Activated naive CD8-positive, alpha-beta T cell treated with anti-CD3 and anti-CD28 coated beads, Interleukin-2, amount 50 U/mL, for 24 hours (primary cell): ENCODE measurements around the gene LUZP2.

ENCODE experiments used
- ATAC-seq: fragments of 150-1000 bp; cut with Tn5 transposase; one replicate; pipeline ENCODE4 v1.10.0; 2021
- DNase-seq: peaks from one replicate; pipeline ENCODE4 v3.0.0; 2021
- H3K27ac Mint-ChIP-seq: one replicate; pipeline ENCODE4 v1.8.0; 2021; ENCODE audit warnings: mild to moderate bottlenecking, mixed read lengths
- H3K27me3 Mint-ChIP-seq: one replicate; pipeline ENCODE4 v1.8.0; 2021; ENCODE audit warnings: mixed read lengths
- H3K36me3 Mint-ChIP-seq: one replicate; pipeline ENCODE4 v1.8.0; 2021; ENCODE audit warnings: low read depth, mixed read lengths
- H3K4me1 Mint-ChIP-seq: one replicate; pipeline ENCODE4 v1.8.0; 2021; ENCODE audit warnings: mixed read lengths
- H3K4me3 Mint-ChIP-seq: one replicate; pipeline ENCODE4 v1.8.0; 2021; ENCODE audit warnings: mild to moderate bottlenecking, moderate library complexity, mixed read lengths
- H3K9me3 Mint-ChIP-seq: one replicate; pipeline ENCODE4 v1.8.0; 2021; ENCODE audit warnings: mixed read lengths

LUZP2 gene

DNA sequence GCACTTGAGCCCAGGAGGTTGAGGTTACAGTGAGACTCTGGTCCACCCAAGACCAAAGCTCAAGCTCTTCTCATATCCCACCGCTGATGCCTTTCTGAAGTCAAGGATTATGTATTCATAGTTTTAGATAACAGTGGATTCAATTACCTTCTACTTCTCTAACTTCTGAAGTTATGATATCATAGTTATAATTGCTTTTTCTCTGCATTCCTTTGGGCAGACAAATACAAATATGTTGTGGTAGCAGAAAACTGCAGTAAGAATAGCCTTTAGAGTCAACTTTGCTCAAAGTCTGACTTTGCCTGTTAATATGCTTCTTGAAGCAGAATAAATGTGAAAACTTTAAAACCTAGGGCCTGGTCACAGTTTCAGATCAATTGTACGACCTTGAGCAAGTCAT lies 94.4 kb downstream of the LUZP2 start:
- H3K27me3 Mint-ChIP-seq, result no peaks in the 10 kb centered on the region
- ATAC-seq, result no peak
- H3K36me3 Mint-ChIP-seq, result no peaks in the 10 kb centered on the region
- no peak for DNase-seq
- no peaks in the 10 kb centered on the region for H3K4me1 Mint-ChIP-seq
- no peak overlapping the region for H3K27ac Mint-ChIP-seq
- H3K9me3 Mint-ChIP-seq, result no peaks in the 10 kb centered on the region
- H3K4me3 Mint-ChIP-seq, result no peak overlapping the region

DNA sequence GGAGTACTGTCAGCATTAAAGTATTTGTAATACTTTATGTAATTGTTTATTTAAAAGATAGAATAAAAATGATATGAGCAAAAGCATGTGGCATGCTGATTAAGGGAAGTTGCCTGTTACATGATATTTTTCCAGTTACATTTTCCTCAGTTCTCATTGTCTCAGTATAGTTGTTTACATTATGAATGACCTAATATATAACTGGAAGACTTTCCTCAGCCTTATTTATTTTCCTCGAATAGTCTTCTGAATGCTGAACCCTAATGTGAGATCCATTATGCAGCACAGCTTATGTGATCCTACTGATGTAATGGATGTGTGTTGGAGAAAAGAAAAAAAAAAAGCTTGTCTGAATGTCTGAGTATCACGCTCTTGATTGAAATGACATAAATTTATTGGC lies 95.5 kb downstream of the LUZP2 start:
- H3K36me3 Mint-ChIP-seq, result no peaks in the 10 kb centered on the region
- no peak overlapping the region for H3K27ac Mint-ChIP-seq
- H3K4me1 Mint-ChIP-seq, result no peaks in the 10 kb centered on the region
- H3K9me3 Mint-ChIP-seq, result no peaks in the 10 kb centered on the region
- DNase-seq, result no peak
- H3K4me3 Mint-ChIP-seq, result no peak overlapping the region
- ATAC-seq, result no peak
- H3K27me3 Mint-ChIP-seq, result no peaks in the 10 kb centered on the region

DNA sequence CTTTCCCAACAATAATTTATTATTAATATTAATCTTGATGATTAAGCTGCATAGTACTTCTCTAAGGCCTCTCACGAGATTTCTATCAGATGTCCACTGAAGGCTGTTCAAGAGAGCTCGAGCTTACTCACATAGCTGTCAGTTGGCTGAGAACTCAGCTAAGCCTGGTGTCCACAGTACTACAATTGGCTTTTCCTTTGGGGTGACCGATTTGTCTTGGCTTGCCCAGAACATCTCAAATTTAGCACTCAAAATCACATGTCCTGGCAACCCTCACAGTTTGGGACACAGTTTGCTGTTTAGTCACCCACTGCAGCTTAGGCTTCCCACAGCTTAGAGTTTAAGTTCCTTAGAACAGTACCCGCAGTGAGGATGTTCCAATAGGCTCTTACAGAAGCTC lies 96.5 kb downstream of the LUZP2 start:
- H3K36me3 Mint-ChIP-seq, result no peaks in the 10 kb centered on the region
- H3K4me1 Mint-ChIP-seq, result no peaks in the 10 kb centered on the region
- no peak for DNase-seq
- no peaks in the 10 kb centered on the region for H3K9me3 Mint-ChIP-seq
- H3K27ac Mint-ChIP-seq, result no peak overlapping the region
- ATAC-seq, result no peak
- no peak overlapping the region for H3K4me3 Mint-ChIP-seq
- no peaks in the 10 kb centered on the region for H3K27me3 Mint-ChIP-seq

DNA sequence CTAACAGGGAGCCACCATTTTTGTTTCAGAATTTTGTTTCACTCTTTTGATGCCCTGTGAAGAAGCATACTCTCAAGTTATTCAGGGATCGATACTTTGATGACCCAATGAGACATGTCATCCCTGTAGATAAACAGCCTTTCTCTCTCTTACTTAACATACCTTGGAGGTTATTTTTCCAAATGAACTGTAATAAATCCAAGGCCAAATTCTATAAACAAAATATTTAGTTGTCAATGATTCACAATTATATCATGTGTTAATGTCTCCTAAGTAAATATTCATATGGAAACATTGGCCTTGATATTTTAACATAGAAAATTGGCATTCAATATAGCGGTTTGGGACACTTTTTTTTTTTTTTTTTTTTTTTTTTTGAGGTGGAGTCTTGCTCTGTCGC lies 97.5 kb downstream of the LUZP2 start:
- Mint-ChIP-seq H3K4me3 (no peak overlapping the region), H3K9me3 (no peaks in the 10 kb centered on the region), H3K4me1 (no peaks in the 10 kb centered on the region), H3K27ac (no peak overlapping the region), H3K36me3 (no peaks in the 10 kb centered on the region), H3K27me3 (no peaks in the 10 kb centered on the region)
- ATAC-seq, result no peak
- DNase-seq, result no peak

- H3K4me1 Mint-ChIP-seq, result no peaks in the 10 kb centered on the region
- no peak overlapping the region for H3K4me3 Mint-ChIP-seq
- DNase-seq, result no peak
- no peaks in the 10 kb centered on the region for H3K27me3 Mint-ChIP-seq
- no peaks in the 10 kb centered on the region for H3K36me3 Mint-ChIP-seq
- no peak for ATAC-seq
- no peaks in the 10 kb centered on the region for H3K9me3 Mint-ChIP-seq
- no peak overlapping the region for H3K27ac Mint-ChIP-seq
Observed at GRCh38 chr11:24598641-24599040, 101.8 kb downstream of the LUZP2 start.

GRCh38 chr11:24609192-24610119 lies 112.6 kb downstream of the LUZP2 start:
- Mint-ChIP-seq H3K36me3 (no peaks in the 10 kb centered on the region), H3K27ac (no peak overlapping the region), H3K27me3 (no peaks in the 10 kb centered on the region), H3K9me3 (peaks cover 12% of the 10 kb centered on the region), H3K4me1 (no peaks in the 10 kb centered on the region), H3K4me3 (no peak overlapping the region)
- DNase-seq, result no peak
- ATAC-seq, result no peak

GRCh38 chr11:24615451-24616160 lies 118.8 kb downstream of the LUZP2 start:
- no peaks in the 10 kb centered on the region for H3K36me3 Mint-ChIP-seq
- no peak for DNase-seq
- no peak for ATAC-seq
- H3K27me3 Mint-ChIP-seq, result no peaks in the 10 kb centered on the region
- H3K4me3 Mint-ChIP-seq, result no peak overlapping the region
- peaks cover 15% of the 10 kb centered on the region for H3K9me3 Mint-ChIP-seq
- no peak overlapping the region for H3K27ac Mint-ChIP-seq
- H3K4me1 Mint-ChIP-seq, result no peaks in the 10 kb centered on the region

DNA sequence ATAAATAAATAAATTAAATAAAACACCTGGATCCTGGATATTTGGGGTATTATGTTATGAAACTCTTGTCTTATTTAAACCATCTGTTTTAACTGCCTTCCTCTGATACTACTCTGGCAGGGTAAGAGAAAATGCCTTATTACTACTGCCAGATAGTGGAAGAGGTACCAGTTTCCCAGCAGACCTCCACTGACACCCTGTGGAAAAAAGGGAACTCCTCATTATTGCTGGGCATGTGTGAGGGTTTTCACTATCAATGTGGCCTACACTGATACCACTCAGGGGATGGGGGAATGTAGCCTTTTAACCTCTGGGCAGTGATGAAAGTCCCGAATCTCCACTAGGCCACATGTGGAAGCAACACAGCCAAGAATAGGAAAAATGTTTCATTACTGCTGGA lies 121.0 kb downstream of the LUZP2 start:
- H3K27ac Mint-ChIP-seq, result no peak overlapping the region
- H3K36me3 Mint-ChIP-seq, result no peaks in the 10 kb centered on the region
- ATAC-seq (no peak), DNase-seq (no peak)
- no peak overlapping the region for H3K4me3 Mint-ChIP-seq
- H3K9me3 Mint-ChIP-seq, result peaks cover 15% of the 10 kb centered on the region
- no peaks in the 10 kb centered on the region for H3K27me3 Mint-ChIP-seq
- H3K4me1 Mint-ChIP-seq, result no peaks in the 10 kb centered on the region

- Mint-ChIP-seq H3K36me3 (no peaks in the 10 kb centered on the region), H3K4me3 (no peak overlapping the region), H3K4me1 (no peaks in the 10 kb centered on the region), H3K9me3 (peaks cover 9% of the 10 kb centered on the region), H3K27ac (no peak overlapping the region), H3K27me3 (no peaks in the 10 kb centered on the region)
- DNase-seq (no peak), ATAC-seq (no peak)
Observed at GRCh38 chr11:24619900-24620299, 123.0 kb downstream of the LUZP2 start.

- H3K36me3 Mint-ChIP-seq, result no peaks in the 10 kb centered on the region
- H3K9me3 Mint-ChIP-seq, result peaks cover 5% of the 10 kb centered on the region
- no peak for ATAC-seq
- DNase-seq, result no peak
- no peaks in the 10 kb centered on the region for H3K4me1 Mint-ChIP-seq
- no peak overlapping the region for H3K27ac Mint-ChIP-seq
- H3K27me3 Mint-ChIP-seq, result no peaks in the 10 kb centered on the region
- H3K4me3 Mint-ChIP-seq, result no peak overlapping the region
Observed at GRCh38 chr11:24622262-24622661, 125.4 kb downstream of the LUZP2 start.

DNA sequence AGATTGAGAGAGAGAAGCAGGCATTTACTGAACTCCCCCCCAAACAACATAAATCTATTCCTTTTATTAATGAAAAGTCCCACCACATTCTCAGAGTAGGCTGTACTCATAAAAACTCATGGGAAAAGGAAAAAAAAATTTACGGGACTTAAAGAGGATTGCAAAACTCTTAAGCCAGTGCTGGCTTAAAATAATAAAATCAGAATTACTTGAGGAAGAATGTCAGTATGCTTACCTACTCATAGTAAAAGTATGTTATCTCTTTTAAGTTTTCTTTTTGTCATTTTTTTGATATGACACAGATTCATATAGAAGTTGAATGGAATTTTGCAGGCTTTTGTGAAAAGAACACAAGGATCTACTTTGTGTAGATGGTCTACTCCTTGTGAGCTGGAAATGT lies 126.3 kb downstream of the LUZP2 start:
- no peak overlapping the region for H3K4me3 Mint-ChIP-seq
- no peak for DNase-seq
- no peaks in the 10 kb centered on the region for H3K36me3 Mint-ChIP-seq
- no peaks in the 10 kb centered on the region for H3K27me3 Mint-ChIP-seq
- no peaks in the 10 kb centered on the region for H3K4me1 Mint-ChIP-seq
- ATAC-seq, result no peak
- peaks cover 3% of the 10 kb centered on the region for H3K9me3 Mint-ChIP-seq
- no peak overlapping the region for H3K27ac Mint-ChIP-seq

- H3K36me3 Mint-ChIP-seq, result no peaks in the 10 kb centered on the region
- no peak for ATAC-seq
Observed at GRCh38 chr11:24624432-24624831, 127.6 kb downstream of the LUZP2 start.

DNA sequence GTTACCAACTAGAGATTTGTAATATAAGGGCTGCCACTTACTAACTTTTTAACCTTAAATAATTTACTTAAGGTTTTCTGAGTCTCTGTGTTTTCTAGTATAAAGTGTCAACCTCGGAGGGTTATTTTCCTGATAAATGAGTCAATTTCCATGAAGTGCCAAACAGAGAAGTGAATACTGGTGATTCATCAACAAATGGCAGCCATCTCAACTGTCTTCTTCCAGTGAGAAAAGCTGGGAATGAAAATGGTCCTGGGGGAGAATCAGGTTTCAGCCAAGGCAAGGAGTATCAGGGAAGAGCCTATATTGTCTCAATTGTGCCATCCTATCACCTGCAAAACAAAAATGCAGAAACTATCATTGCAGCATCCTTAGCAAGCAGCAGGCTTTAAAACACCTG lies 129.1 kb downstream of the LUZP2 start:
- no peaks in the 10 kb centered on the region for H3K36me3 Mint-ChIP-seq
- H3K4me1 Mint-ChIP-seq, result no peaks in the 10 kb centered on the region
- no peaks in the 10 kb centered on the region for H3K27me3 Mint-ChIP-seq
- DNase-seq, result no peak
- no peak overlapping the region for H3K27ac Mint-ChIP-seq
- H3K9me3 Mint-ChIP-seq, result no peaks in the 10 kb centered on the region
- ATAC-seq, result no peak
- no peak overlapping the region for H3K4me3 Mint-ChIP-seq

More at GRCh38 chr11:24624432-24624831, 127.6 kb downstream of the LUZP2 start:
- H3K4me1 Mint-ChIP-seq, result no peaks in the 10 kb centered on the region
- H3K27ac Mint-ChIP-seq, result no peak overlapping the region
- H3K9me3 Mint-ChIP-seq, result no peaks in the 10 kb centered on the region
- no peak for DNase-seq
- no peak overlapping the region for H3K4me3 Mint-ChIP-seq
- no peaks in the 10 kb centered on the region for H3K27me3 Mint-ChIP-seq

GRCh38 chr11:24628224-24628776 lies 131.4 kb downstream of the LUZP2 start:
- no peaks in the 10 kb centered on the region for H3K27me3 Mint-ChIP-seq
- no peaks in the 10 kb centered on the region for H3K4me1 Mint-ChIP-seq
- peaks cover 9% of the 10 kb centered on the region for H3K9me3 Mint-ChIP-seq
- H3K27ac Mint-ChIP-seq, result no peak overlapping the region
- no peak for DNase-seq
- no peak for ATAC-seq
- H3K36me3 Mint-ChIP-seq, result no peaks in the 10 kb centered on the region
- no peak overlapping the region for H3K4me3 Mint-ChIP-seq

- ATAC-seq, result no peak
- no peak overlapping the region for H3K4me3 Mint-ChIP-seq
Observed at GRCh38 chr11:24634606-24635160, 137.8 kb downstream of the LUZP2 start.

More at GRCh38 chr11:24634606-24635160, 137.8 kb downstream of the LUZP2 start:
- Mint-ChIP-seq H3K27ac (no peak overlapping the region), H3K4me1 (no peaks in the 10 kb centered on the region), H3K36me3 (no peaks in the 10 kb centered on the region), H3K9me3 (peaks cover 9% of the 10 kb centered on the region), H3K27me3 (no peaks in the 10 kb centered on the region)
- DNase-seq, result no peak
